ENCODE measurements around the gene IER5L.

DNA sequence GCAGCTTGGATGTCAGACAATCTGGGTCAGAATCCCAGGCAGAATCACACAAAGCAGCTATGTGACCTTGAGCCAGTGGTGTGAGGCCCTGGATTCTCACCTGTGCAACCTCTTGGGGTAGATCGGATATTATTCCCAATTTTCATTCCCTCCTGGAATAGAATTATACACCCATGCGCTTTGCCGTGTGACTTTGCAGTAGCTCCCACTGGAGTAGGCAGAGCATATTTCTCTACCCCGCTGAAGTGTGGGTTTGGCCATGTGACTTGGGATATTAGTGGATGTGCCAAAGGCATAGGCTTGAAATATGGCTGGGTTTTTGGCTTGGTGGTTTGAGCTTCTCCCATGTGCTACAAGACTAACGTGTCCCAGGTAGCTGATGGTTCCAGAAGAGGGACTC, 35.5 kb upstream of the IER5L start:
- TF ChIP-seq CTCF (IDR thresholded peaks at IDR 0.05), result no peak
- TF ChIP-seq POLR2A (IDR thresholded peaks at IDR 0.05), result no peak
- no peak for TF ChIP-seq POLR2AphosphoS5 (IDR thresholded peaks at IDR 0.05)
- TF ChIP-seq EP300 (IDR thresholded peaks at IDR 0.05), result no peak
